Neural progenitor cell (in vitro differentiated cells): ENCODE data around the gene KBTBD8. TPM values are rescaled to one million over a fixed set of nuclear protein-coding genes. Genes with fewer than 3 reads are reported as not detected.

ENCODE experiments used
- DNase-seq: peaks from one replicate; pipeline ENCODE4 v3.0.0-alpha.2; 2016; ENCODE audit warnings: low spot score
- H2AFZ ChIP-seq: fragments of 200-600 bp; sonication (generic); replicated peaks from 2 replicates; pipeline ENCODE4 v1.6.1; 2016; ENCODE audit warnings: antibody characterized with exemption
- H3F3A ChIP-seq: fragments of 200-600 bp; sonication (generic); 2 replicates; pipeline ENCODE4 v1.6.1; 2016; ENCODE audit warnings: antibody characterized with exemption, low read depth
- H3K27ac ChIP-seq: fragments of 200-600 bp; sonication (generic); 2 replicates; pipeline ENCODE4 v1.5.1; 2016; ENCODE audit warnings: mild to moderate bottlenecking
- H3K27me3 ChIP-seq: fragments of 200-600 bp; sonication (generic); 2 replicates; pipeline ENCODE4 v1.6.1; 2016; ENCODE audit warnings: mild to moderate bottlenecking, moderate library complexity
- H3K36me3 ChIP-seq: fragments of 200-600 bp; sonication (generic); 2 replicates; pipeline ENCODE4 v1.5.1; 2016
- H3K4me1 ChIP-seq: fragments of 200-600 bp; sonication (generic); 2 replicates; pipeline ENCODE4 v1.6.1; 2016; ENCODE audit warnings: mixed run types
- H3K4me2 ChIP-seq: fragments of 200-600 bp; sonication (generic); 2 replicates; pipeline ENCODE4 v1.6.1; 2016
- H3K4me3 ChIP-seq: fragments of 200-600 bp; sonication (generic); 2 replicates; pipeline ENCODE4 v1.5.1; 2016
- H3K79me2 ChIP-seq: fragments of 200-600 bp; sonication (generic); 2 replicates; pipeline ENCODE4 v1.6.1; 2016; ENCODE audit warnings: low read depth
- H3K9ac ChIP-seq: fragments of 200-600 bp; sonication (generic); 2 replicates; pipeline ENCODE4 v1.6.1; 2016
- H3K9me3 ChIP-seq: fragments of 200-600 bp; sonication (generic); 2 replicates; pipeline ENCODE4 v1.5.1; 2016; ENCODE audit warnings: low read depth
- H4K20me1 ChIP-seq: fragments of 200-600 bp; sonication (generic); 2 replicates; pipeline ENCODE4 v1.6.1; 2016; ENCODE audit warnings: low read depth
- H3K27ac Mint-ChIP-seq: 3 replicates; pipeline ENCODE4 v1.8.0; 2021; ENCODE audit warnings: mixed read lengths
- H3K27me3 Mint-ChIP-seq: 2 replicates; pipeline ENCODE4 v1.8.0; 2022; ENCODE audit warnings: low read depth, mild to moderate bottlenecking, inconsistent platforms, moderate library complexity, mixed read lengths; ENCODE audit not compliant: insufficient read depth
- H3K36me3 Mint-ChIP-seq: 3 replicates; pipeline ENCODE4 v1.8.0; 2021; ENCODE audit warnings: mixed read lengths
- H3K4me1 Mint-ChIP-seq: 3 replicates; pipeline ENCODE4 v1.8.0; 2021; ENCODE audit warnings: mixed read lengths
- H3K4me3 Mint-ChIP-seq: 3 replicates; pipeline ENCODE4 v1.8.0; 2021; ENCODE audit warnings: mild to moderate bottlenecking, moderate library complexity, mixed read lengths
- H3K9me3 Mint-ChIP-seq: 3 replicates; pipeline ENCODE4 v1.8.0; 2020; ENCODE audit warnings: mixed read lengths
- CTCF ChIP-seq: fragments of 200-600 bp; sonication (generic); IDR thresholded peaks from 2 replicates; pipeline ENCODE4 v1.5.1; 2017; ENCODE audit warnings: antibody characterized with exemption, mild to moderate bottlenecking
- EZH2 ChIP-seq: fragments of 200-600 bp; sonication (generic); IDR thresholded peaks from 2 replicates; pipeline ENCODE4 v1.6.1; 2017; ENCODE audit warnings: antibody characterized with exemption, mild to moderate bottlenecking, moderate library complexity
- EZH2phosphoT487 ChIP-seq: fragments of 200-600 bp; sonication (generic); IDR thresholded peaks from 2 replicates; pipeline ENCODE4 v1.6.1; 2017; ENCODE audit warnings: antibody characterized with exemption
- total RNA-seq: library from RNA; depleted of rRNA; stranded (reverse); fragments of >200 nt; gene quantifications from 2 replicates; pipeline ENCODE4 v1.2.3, GENCODE V29; 2015; ENCODE audit warnings: low replicate concordance

The KBTBD8 gene
- total RNA-seq, 1 donor from 2014 or later: 8.3 TPM

- Mint-ChIP-seq H3K27me3 (peaks cover 2% of the 10 kb centered on the region), H3K4me1 (no peaks in the 10 kb centered on the region), H3K4me3 (no peak overlapping the region), H3K9me3 (no peaks in the 10 kb centered on the region), H3K27ac (no peak overlapping the region), H3K36me3 (peaks cover 11% of the 10 kb centered on the region)
- Histone ChIP-seq H3K9me3 (no peaks in the 10 kb centered on the region), H3K27me3 (no peaks in the 10 kb centered on the region), H4K20me1 (no peaks in the 10 kb centered on the region), H2AFZ (no peak overlapping the region), H3F3A (no peaks in the 10 kb centered on the region), H3K9ac (no peak overlapping the region), H3K27ac (no peak overlapping the region), H3K4me3 (no peak overlapping the region), H3K36me3 (no peaks in the 10 kb centered on the region), H3K4me1 (no peaks in the 10 kb centered on the region), H3K79me2 (peaks cover 5% of the 10 kb centered on the region), H3K4me2 (no peak overlapping the region)
- no peak for DNase-seq
- TF ChIP-seq CTCF (no peak), EZH2phosphoT487 (no peak), EZH2 (no peak)
Observed at GRCh38 chr3:67005974-67006373, 7.9 kb downstream of the KBTBD8 start.

DNA sequence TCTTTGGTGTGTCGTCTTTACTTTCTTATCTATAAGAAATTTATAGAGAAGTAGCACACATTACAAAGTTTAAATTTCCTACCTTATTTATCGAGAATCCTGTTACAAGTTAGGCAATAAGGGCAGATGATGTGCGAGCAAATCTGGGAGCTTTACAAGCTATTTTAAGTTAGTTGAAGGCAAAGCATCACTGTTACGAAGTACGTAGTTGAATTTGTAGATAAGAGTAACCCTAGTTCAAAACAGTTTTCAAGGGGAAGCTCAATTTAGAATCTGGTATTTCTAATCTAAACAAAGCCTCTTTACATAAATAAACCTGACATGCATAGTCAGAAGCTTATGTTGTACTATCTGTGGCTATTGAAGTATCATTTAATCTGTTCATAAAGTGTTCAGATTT is 8.4 kb downstream of the KBTBD8 start:
- Histone ChIP-seq H3K36me3 (no peaks in the 10 kb centered on the region), H3K9ac (no peak overlapping the region), H3K27me3 (no peaks in the 10 kb centered on the region), H3K27ac (no peak overlapping the region), H3K4me2 (no peak overlapping the region), H3K4me3 (no peak overlapping the region), H3K4me1 (no peaks in the 10 kb centered on the region), H2AFZ (no peak overlapping the region), H4K20me1 (no peaks in the 10 kb centered on the region), H3K9me3 (no peaks in the 10 kb centered on the region), H3K79me2 (peaks cover 5% of the 10 kb centered on the region), H3F3A (no peaks in the 10 kb centered on the region)
- Mint-ChIP-seq H3K4me3 (no peak overlapping the region), H3K4me1 (no peaks in the 10 kb centered on the region), H3K27me3 (peaks cover 2% of the 10 kb centered on the region), H3K27ac (no peak overlapping the region), H3K36me3 (peaks cover 11% of the 10 kb centered on the region), H3K9me3 (no peaks in the 10 kb centered on the region)
- TF ChIP-seq CTCF (no peak), EZH2 (no peak), EZH2phosphoT487 (no peak)
- DNase-seq: no peak

- Histone ChIP-seq H3K36me3 (no peaks in the 10 kb centered on the region), H3K4me1 (no peaks in the 10 kb centered on the region), H3K9ac (no peak overlapping the region), H4K20me1 (no peaks in the 10 kb centered on the region), H3K4me2 (no peak overlapping the region), H3K27ac (no peak overlapping the region), H3K27me3 (no peaks in the 10 kb centered on the region), H3F3A (no peaks in the 10 kb centered on the region), H3K9me3 (no peaks in the 10 kb centered on the region), H3K79me2 (peaks cover 5% of the 10 kb centered on the region), H3K4me3 (no peak overlapping the region), H2AFZ (no peak overlapping the region)
- H3K4me3 Mint-ChIP-seq: no peak overlapping the region
- no peak for DNase-seq
- peaks cover 11% of the 10 kb centered on the region for H3K36me3 Mint-ChIP-seq
- no peaks in the 10 kb centered on the region for H3K9me3 Mint-ChIP-seq
- H3K27me3 Mint-ChIP-seq: no peaks in the 10 kb centered on the region
- TF ChIP-seq EZH2 (no peak), EZH2phosphoT487 (no peak), CTCF (no peak)
- no peak overlapping the region for H3K27ac Mint-ChIP-seq
- H3K4me1 Mint-ChIP-seq: no peaks in the 10 kb centered on the region
Observed at GRCh38 chr3:67008388-67008787, 10.3 kb downstream of the KBTBD8 start.

DNA sequence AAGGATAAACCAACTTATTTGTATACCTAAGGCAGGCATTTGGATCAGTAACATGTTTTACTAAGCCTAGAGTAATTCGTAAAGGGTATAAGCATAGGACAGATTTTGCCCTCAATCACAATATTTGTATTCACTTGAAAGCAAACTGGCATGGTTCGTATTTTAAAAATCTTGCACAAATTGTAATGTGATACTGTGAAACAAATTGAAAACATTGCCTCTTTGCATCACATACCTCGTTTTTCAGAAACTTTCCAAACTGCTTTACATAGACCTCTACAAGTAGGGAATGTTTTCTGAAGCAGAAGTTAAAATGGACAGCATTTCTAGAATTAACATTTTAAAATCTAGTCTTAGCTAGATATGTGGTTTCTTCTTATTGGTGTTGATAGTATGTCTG is 11.6 kb downstream of the KBTBD8 start:
- no peak for DNase-seq
- Histone ChIP-seq H3K9ac (no peak overlapping the region), H3K36me3 (no peaks in the 10 kb centered on the region), H4K20me1 (no peaks in the 10 kb centered on the region), H3K27me3 (no peaks in the 10 kb centered on the region), H3K4me1 (no peaks in the 10 kb centered on the region), H3K9me3 (no peaks in the 10 kb centered on the region), H3K4me3 (no peak overlapping the region), H3K79me2 (peaks cover 5% of the 10 kb centered on the region), H3F3A (no peaks in the 10 kb centered on the region), H3K27ac (no peak overlapping the region), H3K4me2 (no peak overlapping the region), H2AFZ (no peak overlapping the region)
- TF ChIP-seq CTCF (no peak), EZH2 (no peak), EZH2phosphoT487 (no peak)
- no peaks in the 10 kb centered on the region for H3K27me3 Mint-ChIP-seq
- no peaks in the 10 kb centered on the region for H3K9me3 Mint-ChIP-seq
- H3K4me1 Mint-ChIP-seq: no peaks in the 10 kb centered on the region
- H3K36me3 Mint-ChIP-seq: peaks cover 3% of the 10 kb centered on the region
- H3K27ac Mint-ChIP-seq: no peak overlapping the region
- no peak overlapping the region for H3K4me3 Mint-ChIP-seq
